Testis (tissue), 2 donors: ENCODE measurements around the gene MANBA.

Experiments
- POLR2A ChIP-seq: fragments of 450-650 bp; IDR thresholded peaks from one replicate; pipeline ENCODE4 v1.6.1; 2017; ENCODE audit warnings: antibody characterized with exemption, mild to moderate bottlenecking, moderate library complexity
- TF ChIP-seq, protein P1 (sequence below), 3 experiments: fragments of 450-650 bp in 2 of 3; fragments of 200-600 bp in 1 of 3; sonication (generic) in 1 of 3; IDR thresholded peaks; one replicate each; pipeline ENCODE4 v1.5.1; 2016 to 2019; ENCODE audit warnings: antibody characterized with exemption in 3 of 3, mild to moderate bottlenecking in 2 of 3, moderate library complexity in 1 of 3

DNA sequence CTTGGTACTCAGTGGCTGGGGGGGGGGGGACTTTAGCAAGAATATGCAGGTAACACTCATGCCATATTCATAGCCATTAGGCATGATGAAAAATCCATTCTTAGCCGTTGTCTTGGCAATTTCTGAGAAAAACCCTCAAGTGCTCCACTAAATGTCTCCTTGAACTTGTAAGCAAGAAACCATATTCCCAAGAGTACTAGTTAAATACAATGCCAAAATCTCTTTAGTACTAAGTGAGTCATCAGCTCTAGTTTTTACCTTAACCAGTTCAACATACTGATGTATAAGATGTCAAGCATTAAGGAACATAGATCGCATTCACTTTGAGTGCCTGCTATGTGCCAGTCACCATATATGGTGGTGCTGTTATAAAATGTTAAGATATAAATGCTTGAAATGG, 39.0 kb upstream of the MANBA start:
- no peak for TF ChIP-seq POLR2A
- TF ChIP-seq, protein P1, sequence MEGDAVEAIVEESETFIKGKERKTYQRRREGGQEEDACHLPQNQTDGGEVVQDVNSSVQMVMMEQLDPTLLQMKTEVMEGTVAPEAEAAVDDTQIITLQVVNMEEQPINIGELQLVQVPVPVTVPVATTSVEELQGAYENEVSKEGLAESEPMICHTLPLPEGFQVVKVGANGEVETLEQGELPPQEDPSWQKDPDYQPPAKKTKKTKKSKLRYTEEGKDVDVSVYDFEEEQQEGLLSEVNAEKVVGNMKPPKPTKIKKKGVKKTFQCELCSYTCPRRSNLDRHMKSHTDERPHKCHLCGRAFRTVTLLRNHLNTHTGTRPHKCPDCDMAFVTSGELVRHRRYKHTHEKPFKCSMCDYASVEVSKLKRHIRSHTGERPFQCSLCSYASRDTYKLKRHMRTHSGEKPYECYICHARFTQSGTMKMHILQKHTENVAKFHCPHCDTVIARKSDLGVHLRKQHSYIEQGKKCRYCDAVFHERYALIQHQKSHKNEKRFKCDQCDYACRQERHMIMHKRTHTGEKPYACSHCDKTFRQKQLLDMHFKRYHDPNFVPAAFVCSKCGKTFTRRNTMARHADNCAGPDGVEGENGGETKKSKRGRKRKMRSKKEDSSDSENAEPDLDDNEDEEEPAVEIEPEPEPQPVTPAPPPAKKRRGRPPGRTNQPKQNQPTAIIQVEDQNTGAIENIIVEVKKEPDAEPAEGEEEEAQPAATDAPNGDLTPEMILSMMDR (IDR thresholded peaks at IDR 0.05), result no peak
